Stimulated activated CD8-positive, alpha-beta memory T cell treated with anti-CD3 and anti-CD28 coated beads, Interleukin-4, amount 100 ng/mL, for 1 hour (primary cell): ENCODE data around the gene PPM1E.
A peak's percentile ranks its signal among the peaks of the same experiment; 100 is the strongest.
"Not testable (repeated sequence)": the region's sequence is repeated elsewhere in the genome, so short reads cannot be mapped to it uniquely, and the experiment has no call there.

ENCODE experiments used
- DNase-seq, 2 donors: peaks; one replicate each; pipeline ENCODE4 v3.0.0-alpha.2; 2020; ENCODE audit warnings: low read depth in 2 of 2, low spot score in 1 of 2

Gene PPM1E

DNA sequence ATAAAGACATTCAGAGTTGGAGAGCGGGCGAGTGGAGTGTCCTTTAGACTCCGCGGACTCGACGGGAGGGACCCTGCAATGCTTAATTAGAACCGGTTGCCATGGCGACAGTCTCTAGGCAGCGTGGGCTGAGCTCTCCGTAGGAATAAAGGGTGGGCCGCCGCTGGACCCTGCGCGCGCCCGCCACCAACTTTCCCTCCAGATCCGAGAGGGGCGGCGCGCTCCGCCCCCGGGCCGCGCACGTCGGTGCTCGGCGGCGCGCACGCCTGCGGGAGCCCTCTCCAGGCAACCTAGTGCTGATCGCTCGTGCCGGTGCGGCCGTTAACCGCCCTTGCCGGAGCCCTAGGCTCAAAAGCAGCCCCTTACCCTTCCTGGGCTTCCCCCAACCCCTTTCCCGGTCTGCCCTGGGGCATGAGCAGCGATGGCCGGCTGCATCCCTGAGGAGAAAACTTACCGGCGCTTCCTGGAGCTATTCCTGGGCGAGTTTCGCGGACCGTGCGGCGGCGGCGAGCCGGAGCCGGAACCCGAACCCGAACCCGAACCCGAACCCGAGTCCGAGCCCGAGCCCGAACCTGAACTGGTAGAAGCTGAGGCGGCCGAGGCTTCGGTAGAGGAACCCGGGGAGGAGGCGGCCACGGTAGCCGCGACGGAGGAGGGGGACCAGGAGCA is at the start of gene PPM1E:
Gene PPM1E (plus strand): TSS at position 278 of the 669 bp plus-strand sequence.
- peak in 1 of 2 donors; percentile 1 for DNase-seq

DNA sequence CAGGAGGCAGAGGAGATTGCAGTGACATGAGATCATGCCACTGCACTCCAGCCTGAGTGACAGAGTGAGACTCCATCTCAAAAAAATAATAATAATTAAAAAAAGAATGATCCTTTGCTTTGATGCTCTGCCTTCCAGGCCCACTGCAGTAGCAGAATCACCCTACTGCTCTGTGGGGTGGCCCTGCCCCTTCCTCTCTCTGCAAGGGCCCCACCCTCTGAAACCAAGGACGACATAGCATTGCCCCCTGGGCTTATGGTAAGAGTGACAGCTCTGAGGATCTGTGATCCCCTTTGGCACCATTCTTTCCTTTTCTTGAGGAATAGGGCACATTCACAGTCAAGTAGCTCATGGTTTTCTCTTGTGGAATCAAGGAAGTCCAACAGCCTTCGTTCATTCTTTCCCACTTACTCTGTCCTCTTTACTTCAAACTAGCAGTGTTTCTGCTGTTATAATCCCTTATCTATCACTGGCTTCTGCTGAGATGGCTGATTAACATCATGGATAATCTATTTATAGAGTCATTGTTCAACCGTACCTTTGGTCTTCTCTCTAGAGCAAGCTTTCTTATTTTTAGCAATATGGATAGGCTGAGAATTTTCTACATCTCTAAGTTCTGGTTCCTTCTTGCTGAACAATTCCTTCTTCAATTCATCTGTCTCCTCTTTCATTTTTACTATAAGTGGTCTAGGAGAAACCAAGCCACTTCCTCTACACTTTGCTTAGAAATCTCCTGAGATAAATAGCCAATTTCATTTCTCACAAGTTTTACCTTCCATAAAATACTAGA is 49.1 kb upstream of the PPM1E start:
- DNase-seq = no peak

DNA sequence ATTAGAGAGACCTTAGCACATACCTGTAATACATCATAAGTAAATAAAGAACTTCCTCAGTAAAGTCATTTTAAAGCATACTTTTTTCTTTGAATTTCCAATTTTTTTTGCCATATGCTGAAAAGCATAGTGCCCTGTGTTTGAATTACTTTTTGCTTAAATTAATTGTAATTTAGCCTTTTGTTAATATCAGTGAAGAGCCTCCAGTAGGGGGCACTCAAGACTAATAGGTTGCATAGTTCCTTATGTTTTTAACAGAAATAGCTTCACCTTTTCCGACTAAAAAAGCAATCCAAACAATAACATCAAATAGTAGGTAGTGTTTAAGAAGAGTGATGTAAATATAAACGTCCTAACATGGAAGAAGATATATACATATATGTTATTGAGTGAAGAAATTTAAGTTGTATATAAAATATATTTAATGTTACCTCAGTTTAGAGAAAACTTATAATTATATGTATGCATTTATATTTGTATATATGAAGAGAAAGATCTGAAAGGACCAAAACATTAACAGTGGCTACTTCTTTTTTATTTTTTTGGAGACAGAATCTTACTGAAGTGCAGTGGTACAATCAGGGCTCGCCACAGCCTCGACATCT is 44.6 kb upstream of the PPM1E start:
- DNase-seq = peak in 1 of 2 donors; percentile 5

DNA sequence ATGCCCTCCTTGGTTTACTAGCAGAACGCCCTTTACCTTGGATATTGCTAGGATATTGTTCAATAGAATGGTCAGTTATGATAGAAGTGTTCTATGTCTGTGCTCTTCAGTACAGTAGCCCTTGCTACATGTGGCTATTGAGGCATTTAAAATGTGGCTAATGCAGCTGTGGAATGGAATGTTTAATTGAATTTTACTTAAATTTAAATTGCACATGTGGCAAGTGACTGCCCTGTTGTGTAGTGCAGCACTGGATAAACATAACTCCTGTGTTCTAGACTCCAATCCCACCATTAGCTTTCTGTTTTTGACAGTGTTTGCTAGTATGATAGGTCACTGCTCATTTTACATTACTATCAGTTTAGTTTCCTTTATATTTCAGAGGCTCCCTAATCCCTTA is 33.4 kb upstream of the PPM1E start:
- DNase-seq = no peak

DNA sequence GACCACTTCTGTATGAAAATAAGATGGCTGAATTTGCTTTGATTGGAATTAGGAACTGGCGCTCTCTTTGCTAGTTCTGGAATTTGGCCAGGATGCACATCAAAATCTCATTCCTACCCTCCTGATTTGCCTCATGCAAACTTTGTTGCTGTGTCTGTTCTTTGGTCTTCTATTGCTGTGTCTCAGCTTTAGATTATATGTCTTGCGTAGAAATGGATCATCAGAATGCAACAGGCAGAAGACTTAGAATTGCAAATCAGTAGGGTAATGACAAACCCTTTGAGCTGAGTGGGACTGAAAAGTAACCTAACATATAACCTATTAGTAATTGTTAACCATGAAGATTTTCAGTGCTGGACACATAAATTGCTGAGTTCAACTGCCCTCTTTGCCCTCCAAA is 33.0 kb upstream of the PPM1E start:
- DNase-seq = no peak

DNA sequence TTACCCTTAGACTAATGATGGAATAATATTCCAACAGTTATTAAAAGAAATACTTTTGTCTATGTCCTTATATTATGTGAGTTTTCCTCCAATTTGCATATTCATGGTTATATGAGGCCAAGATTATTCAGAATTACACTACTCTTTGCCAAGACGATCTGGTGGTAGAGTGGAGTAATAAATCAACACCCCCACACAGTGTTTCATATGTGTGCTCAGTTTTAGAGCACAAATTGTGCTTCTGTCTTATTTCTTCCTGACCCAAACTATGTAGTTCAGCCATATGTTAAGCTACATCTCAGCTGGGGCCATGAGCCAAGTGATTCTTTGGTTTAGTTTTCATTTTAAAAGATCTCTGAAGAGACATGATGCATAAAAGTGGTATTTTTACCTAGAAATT is 26.9 kb upstream of the PPM1E start:
- no peak for DNase-seq

DNA sequence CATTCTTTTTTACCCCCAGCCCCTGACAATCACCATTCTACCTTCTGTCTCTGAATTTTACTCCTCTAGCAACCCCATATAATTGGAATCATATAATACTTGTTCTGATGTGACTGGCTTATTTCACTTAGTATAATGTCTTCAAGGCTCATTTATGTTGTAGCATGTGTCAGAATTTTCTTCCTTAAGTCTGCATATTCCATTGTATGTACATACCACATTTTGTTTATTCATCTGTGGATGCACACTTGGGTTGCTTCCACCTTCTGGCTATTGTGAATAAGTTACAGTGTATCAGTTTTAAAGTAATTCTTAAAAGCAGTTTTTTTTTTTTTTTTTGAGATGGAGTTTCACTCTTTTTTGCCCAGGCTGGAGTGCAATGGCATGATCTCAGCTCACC is 24.7 kb upstream of the PPM1E start:
- DNase-seq = no peak

DNA sequence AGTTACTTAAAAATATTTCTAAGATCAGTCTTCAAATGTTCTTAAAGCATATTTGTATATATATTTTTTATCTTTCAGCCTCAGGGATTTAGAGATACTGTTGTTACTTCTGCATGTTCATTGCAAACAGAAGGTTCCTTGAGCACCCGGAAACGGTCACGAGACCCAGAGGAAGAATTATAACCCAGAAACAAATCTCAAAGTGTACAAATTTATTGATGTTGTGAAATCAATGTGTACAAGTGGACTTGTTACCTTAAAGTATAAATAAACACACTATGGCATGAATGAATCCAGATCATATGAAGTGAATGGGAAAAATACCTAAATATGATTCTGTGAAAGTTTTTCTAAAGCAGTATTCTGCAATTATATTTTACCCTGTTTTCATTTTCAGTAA is 21.6 kb upstream of the PPM1E start:
- DNase-seq = no peak

DNA sequence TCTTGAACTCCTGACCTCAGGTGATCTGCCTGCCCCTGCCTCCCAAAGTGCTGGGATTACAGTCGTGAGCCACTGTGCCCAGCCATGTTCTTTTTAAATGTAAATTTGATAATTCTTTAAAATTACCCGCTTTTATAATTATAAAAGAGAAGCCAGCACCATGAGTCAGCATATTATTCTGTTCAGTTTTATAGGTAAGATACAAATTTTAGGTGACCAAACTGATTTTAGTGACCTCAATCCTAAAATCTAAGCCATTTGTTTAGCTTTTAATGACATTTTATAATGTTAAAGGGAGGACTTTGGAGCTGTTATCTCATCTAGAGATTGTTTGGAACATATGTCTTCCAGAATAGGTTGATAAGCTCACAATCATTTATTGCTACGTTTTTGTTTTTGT is 20.8 kb upstream of the PPM1E start:
- no peak for DNase-seq

DNA sequence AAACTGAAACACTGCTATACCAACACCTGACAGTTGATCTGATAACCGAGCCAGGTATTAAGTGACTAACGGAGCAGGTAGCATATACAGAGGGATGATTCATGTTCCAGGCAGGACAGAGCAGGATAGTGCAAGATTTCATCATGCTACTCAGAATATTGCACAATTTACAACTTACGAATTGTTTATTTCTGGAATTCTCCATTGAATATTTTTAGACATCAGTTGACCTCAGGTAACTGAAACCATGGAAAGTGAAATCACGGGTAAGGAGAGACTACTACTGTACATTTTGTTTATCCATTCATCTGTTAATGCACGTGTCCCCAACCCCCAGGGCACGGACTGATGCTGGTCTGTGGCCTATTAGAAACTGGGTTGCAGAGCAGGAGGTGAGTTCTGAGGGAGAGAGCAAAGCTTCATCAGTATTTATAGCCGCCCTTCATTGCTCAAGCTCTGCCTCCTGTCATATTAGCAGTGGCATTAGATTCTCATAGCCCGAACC is 14.5 kb upstream of the PPM1E start:
- no peak for DNase-seq

DNA sequence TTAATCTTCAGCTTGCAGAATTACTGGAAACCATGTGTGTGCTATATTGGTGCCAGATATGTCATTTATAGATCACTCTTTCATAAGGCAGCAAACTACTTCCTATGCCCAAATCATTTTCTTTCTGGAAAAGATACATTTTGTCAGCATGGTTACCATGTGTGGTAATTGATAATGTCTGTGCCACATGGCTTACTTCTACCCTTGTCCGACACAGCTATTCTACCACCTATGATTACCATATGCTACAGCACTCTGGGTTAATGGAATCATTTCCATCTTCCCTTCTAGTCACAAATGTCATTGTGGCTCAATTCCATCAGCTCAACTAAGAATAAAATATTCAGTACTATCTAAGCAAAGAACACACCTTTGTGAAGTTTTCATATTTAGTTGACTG is 8.0 kb upstream of the PPM1E start:
- DNase-seq = no peak

DNA sequence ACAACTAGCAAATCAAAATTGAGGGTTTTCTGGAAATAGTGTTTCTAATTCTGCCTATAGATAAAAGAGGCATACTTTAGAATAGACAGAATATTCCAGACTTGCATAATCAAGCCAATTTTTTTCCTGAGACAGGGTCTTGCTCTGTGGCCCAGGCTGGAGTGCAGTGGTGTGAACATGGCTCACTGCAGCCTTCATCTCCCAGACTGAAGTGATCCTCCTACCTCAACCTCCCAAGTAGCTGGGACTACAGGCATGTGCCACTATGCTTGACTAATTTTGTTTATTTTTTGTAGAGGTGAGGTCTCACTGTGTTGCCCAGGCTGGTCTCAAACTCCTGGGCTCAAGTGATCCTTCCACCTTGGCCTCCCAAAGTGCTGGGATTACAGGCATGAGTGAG is 6.0 kb upstream of the PPM1E start:
- DNase-seq = not testable (repeated sequence)

DNA sequence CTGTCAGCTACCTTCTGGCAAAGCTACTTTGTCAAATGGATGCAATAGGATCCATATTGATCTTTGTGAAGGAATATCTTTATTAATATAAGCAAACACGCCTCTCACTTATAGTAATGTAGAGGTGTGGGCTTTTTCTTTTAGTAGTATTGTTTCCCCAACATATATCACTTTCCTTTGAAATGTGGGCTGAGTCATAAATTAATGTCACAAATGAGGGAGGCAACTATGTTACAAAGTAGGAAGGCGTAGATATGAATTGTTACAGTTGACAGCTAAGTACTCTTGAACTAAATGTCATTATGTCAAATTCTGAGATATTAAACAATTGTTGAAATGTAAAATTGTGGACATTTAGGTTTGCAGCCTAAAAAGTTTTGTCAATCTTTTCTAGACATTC is 2.6 kb upstream of the PPM1E start:
- DNase-seq = no peak

DNA sequence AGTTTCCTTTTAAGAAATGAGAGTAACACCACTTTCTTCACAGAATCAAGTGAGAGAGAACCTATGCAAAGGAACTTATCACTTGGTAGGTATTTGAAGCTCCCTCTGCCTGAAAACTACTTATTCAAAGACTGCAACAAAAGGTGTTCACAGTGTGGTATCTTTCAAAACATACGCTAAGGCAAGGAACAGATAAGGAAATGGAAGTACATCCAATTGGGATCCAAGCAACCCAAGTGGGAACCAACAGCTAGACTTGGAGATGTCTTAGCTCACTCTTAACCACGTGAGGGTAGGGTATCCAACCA is 431 bp upstream of the PPM1E start:
- no peak for DNase-seq

DNA sequence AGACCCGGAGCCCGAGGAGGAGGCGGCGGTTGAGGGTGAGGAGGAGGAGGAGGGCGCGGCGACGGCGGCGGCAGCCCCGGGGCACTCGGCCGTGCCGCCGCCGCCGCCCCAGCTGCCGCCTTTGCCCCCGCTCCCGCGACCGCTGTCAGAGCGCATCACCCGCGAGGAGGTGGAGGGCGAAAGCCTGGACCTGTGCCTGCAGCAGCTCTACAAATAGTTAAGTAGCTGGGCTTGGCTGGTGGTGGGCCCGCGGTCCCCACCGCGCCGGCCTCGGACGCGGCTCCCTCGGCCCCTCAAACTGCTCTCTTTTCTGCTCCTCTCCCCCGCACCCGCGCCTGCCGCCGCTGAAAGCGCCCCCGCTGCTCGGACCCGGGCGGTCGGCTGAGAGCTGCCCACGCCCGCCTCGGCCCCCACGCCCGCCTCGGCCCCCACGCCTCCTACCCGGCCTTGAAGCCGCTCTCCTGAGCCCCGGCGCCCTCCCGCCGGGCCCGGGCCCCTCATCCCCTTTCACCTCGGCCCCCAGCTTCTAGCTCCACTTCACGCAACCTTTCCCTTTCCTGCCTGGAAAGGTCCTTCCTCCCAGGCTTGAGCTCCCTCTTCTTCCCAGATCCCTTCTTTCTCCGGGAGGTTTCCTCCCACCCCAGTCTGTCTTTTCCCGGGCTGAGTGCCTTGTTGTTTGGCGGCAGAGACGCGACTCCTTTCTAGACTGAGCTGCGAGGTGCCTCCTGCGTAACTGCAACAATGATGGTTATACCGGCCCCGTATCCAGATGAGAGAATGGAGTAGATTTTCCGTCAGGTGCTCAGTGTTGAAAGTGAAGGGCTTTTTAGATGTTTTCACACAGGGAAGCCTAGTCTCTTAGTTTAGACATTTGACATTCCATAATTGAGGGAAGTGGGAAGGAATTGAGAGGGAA is 850 bp downstream of the PPM1E start:
- no peak for DNase-seq

DNA sequence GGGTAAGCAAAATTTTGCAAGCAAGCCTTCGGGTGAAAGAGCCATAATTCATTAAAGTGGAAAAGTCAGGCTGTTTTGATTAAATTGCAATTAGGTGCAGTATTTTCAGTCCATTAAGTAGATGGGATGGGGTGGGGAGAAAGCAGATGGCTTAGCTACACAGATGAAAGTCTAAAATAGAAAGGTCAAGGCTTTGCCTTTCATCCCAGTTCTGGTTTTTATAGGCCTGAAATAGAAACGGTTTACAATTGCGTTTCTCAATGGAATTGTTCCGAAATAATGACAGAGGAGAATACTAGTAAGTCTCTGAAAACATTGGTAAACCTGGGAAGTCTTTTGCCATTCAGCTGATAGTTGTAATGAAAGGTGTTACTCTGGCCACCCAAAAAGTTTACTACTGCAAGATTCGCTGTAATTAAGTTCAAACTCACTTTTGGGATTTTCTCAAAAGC is 1.5 kb downstream of the PPM1E start:
- DNase-seq = no peak

DNA sequence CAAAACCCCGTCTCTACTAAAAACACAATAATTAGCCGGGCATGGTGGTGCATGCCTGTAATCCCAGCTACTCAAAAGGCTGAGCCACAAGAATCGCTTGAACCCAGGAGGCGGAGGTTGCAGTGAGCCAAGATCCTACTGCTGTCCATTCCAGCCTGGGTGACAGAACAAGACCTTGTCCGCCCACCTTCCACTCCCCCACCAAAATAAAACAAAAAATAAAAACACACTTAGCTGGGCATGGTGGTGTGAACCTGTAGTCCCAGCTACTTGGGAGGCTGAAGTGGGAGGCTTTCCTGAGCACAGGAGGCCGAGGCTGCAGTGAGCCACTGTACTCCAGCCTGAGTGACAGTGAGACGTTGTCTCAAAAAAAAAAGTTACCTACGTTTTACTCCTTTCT is 3.2 kb downstream of the PPM1E start:
- DNase-seq = no peak

DNA sequence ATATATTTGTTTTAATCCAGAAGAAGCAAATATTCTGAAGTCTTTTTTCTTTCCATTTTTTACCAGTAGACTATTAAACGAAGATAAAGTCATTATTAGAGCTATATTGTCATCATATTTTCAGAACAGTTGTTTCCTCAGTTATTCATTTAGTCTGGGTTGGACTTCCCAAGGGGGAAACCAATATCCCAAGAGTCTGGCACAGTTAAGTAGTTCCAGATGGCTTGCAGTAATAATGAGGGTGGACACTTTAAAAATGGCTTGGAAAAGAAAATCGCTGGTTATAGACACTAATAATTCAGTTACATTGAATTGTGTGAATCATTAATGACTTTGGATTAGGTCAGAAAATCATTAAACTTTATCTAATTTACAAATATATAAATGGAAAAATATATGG is 3.9 kb downstream of the PPM1E start:
- no peak for DNase-seq

DNA sequence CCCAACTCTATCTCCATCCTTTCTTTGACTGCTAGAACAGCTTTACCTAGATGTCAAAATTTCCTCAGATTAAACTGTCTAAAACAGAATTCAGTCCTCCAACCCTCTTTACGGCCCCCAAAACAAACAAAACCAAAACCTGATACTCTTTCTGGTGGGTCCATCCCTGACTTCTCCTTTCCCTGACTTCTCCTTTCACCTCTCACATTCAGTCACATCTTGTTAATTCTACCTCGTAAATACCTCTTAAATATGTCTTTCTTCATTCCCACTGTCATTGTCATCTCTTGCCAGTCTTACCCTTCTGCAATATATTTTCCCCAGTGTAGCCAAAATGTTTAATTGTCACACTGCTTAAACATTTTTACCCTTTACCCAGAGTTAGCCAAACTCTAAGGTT is 4.6 kb downstream of the PPM1E start:
- no peak for DNase-seq

DNA sequence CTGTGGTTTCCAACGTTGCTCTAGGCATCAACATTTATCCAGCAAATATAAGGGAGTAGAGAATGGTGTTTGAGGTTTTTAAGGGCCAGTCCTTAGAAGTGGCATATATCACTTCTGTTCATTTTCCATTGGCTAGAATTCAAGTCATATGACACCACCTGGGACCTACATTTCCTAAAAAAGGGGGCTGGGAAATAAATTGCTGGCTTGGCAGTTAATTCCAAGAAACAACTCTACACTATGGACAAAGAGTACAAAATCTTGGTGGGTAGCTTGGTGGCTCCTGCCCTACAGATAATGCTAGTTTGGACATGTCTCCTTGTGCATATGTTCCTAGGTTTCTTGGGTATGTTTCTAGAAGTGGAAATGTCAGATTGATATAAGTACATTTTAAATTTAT is 7.6 kb downstream of the PPM1E start:
- no peak for DNase-seq

DNA sequence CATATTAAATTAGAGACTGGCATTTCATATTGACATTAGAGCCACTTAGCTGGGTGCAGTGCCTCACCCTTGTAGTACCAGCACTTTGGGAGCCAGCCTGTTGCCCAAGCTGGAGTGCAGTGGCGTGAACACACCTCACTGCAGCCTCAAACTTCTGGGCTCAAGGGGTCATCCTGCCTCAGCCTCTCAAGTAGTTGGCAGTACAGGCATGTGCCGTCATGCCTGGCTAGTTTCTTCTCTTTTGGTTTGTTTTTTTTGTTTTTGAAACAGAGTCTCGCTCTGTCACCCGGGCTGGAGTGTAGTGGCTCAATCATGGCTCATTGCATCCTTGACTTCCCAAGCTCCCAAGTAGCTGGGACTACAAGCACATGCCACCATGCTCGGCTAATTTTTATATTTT is 8.7 kb downstream of the PPM1E start:
- DNase-seq = no peak
